ENCODE measurements around the gene PLS1. TPM values are rescaled to one million over a fixed set of nuclear protein-coding genes. Genes with fewer than 3 reads are reported as not detected.

The PLS1 gene
- total and polyA plus RNA-seq, 4 donors = 0.54 to 36.2 (median 1.0) TPM

DNA sequence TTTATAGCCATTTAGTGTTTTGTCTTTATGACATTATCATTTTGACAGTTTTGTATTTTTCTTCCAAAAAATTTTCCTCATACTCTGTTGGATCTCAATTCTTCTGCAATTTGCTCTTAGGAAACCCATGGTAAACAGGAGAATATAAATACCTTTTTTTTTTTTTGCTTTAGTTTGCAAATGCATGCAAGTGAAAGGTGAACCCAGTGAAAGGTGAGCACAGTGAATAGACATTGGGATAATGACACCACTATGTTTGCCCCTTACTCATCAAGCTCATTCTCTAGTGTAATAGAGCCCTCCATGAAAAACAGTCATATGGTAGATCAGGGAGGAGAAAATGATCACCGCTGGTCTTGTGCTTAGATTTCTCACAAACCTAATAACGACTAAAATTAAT, 68.6 kb downstream of the PLS1 start:
- Histone ChIP-seq H3K27me3 (ENCODE audit: control insufficient read depth in 1 of 2, insufficient read depth in 2 of 2, low read length in 1 of 2) (no peaks in the 10 kb centered on the region), H3K27ac (ENCODE audit: low read depth in 1 of 2, low read length in 2 of 2) (no peak overlapping the region), H3K4me3 (ENCODE audit: low read length in 2 of 2) (no peak overlapping the region), H3K9me3 (ENCODE audit: control insufficient read depth, low read length) (no peaks in the 10 kb centered on the region), H3K36me3 (ENCODE audit: control insufficient read depth in 1 of 2, insufficient read depth in 2 of 2, low read length in 1 of 2) (no peaks in the 10 kb centered on the region), H3K4me1 (ENCODE audit: control insufficient read depth in 1 of 2, insufficient read depth in 2 of 2, low read length in 2 of 2) (no peaks in the 10 kb centered on the region)
- ATAC-seq (ENCODE audit: low FRiP score) (no peak), DNase-seq (no peak)
- 76 to 90% methylated on average over 2 of the region's 2 CpGs for WGBS, 2 donors
- intact Hi-C loops (cut with DNase I) = no loop called here

- WGBS, 2 donors = 32 to 36% methylated on average over 1 of the region's 1 CpG
- DNase-seq (no peak), ATAC-seq (ENCODE audit: low FRiP score) (no peak)
- H3K4me1 ChIP-seq (ENCODE audit: control insufficient read depth in 1 of 2, insufficient read depth in 2 of 2, low read length in 2 of 2) = no peaks in the 10 kb centered on the region
- intact Hi-C loops (cut with DNase I) = no loop called here
- H3K9me3 ChIP-seq (ENCODE audit: control insufficient read depth, low read length) = no peaks in the 10 kb centered on the region
- H3K4me3 ChIP-seq (ENCODE audit: low read length in 2 of 2) = no peak overlapping the region
- no peaks in the 10 kb centered on the region for H3K36me3 ChIP-seq (ENCODE audit: control insufficient read depth in 1 of 2, insufficient read depth in 2 of 2, low read length in 1 of 2)
- H3K27ac ChIP-seq (ENCODE audit: low read depth in 1 of 2, low read length in 2 of 2) = no peak overlapping the region
- no peaks in the 10 kb centered on the region for H3K27me3 ChIP-seq (ENCODE audit: control insufficient read depth in 1 of 2, insufficient read depth in 2 of 2, low read length in 1 of 2)
These were observed 73.9 kb downstream of the PLS1 start for GRCh38 chr3:142670120-142670519.

DNA sequence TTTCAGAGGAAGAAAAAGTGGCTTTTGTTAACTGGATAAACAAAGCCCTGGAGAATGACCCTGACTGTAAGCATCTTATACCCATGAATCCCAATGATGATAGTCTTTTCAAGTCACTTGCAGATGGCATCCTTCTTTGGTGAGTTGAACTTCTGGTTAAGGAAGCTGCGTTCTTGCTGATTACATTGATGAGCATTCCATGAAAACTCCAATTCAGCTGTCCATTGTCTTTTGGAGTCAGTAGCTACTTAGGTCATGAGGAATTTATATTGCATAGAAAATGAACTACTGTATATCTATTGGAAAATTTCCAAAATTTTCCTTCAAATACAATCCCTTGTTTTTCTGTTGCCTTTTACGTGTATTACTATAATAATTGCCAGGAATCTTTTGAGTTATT, 80.0 kb downstream of the PLS1 start:
- Histone ChIP-seq H3K9me3 (ENCODE audit: control insufficient read depth, low read length) (no peaks in the 10 kb centered on the region), H3K36me3 (ENCODE audit: control insufficient read depth in 1 of 2, insufficient read depth in 2 of 2, low read length in 1 of 2) (no peaks in the 10 kb centered on the region), H3K4me3 (ENCODE audit: low read length in 2 of 2) (no peak overlapping the region), H3K4me1 (ENCODE audit: control insufficient read depth in 1 of 2, insufficient read depth in 2 of 2, low read length in 2 of 2) (no peaks in the 10 kb centered on the region), H3K27ac (ENCODE audit: low read depth in 1 of 2, low read length in 2 of 2) (no peak overlapping the region), H3K27me3 (ENCODE audit: control insufficient read depth in 1 of 2, insufficient read depth in 2 of 2, low read length in 1 of 2) (no peaks in the 10 kb centered on the region)
- intact Hi-C loops (cut with DNase I) = no loop called here
- ATAC-seq (ENCODE audit: low FRiP score) (no peak), DNase-seq (no peak)
- WGBS, 2 donors = 81 to 82% methylated on average over 2 of the region's 2 CpGs

- 73 to 83% methylated on average over 2 of the region's 2 CpGs for WGBS, 2 donors
- DNase-seq = no peak
- Histone ChIP-seq H3K4me1 (ENCODE audit: control insufficient read depth in 1 of 2, insufficient read depth in 2 of 2, low read length in 2 of 2) (no peaks in the 10 kb centered on the region), H3K36me3 (ENCODE audit: control insufficient read depth in 1 of 2, insufficient read depth in 2 of 2, low read length in 1 of 2) (no peaks in the 10 kb centered on the region), H3K27ac (ENCODE audit: low read depth in 1 of 2, low read length in 2 of 2) (no peak overlapping the region), H3K9me3 (ENCODE audit: control insufficient read depth, low read length) (no peaks in the 10 kb centered on the region), H3K4me3 (ENCODE audit: low read length in 2 of 2) (no peak overlapping the region), H3K27me3 (ENCODE audit: control insufficient read depth in 1 of 2, insufficient read depth in 2 of 2, low read length in 1 of 2) (no peaks in the 10 kb centered on the region)
- ATAC-seq (ENCODE audit: low FRiP score) = no peak
- intact Hi-C loops (cut with DNase I) = no loop called here
These were observed 84.5 kb downstream of the PLS1 start for GRCh38 chr3:142680710-142681109.

DNA sequence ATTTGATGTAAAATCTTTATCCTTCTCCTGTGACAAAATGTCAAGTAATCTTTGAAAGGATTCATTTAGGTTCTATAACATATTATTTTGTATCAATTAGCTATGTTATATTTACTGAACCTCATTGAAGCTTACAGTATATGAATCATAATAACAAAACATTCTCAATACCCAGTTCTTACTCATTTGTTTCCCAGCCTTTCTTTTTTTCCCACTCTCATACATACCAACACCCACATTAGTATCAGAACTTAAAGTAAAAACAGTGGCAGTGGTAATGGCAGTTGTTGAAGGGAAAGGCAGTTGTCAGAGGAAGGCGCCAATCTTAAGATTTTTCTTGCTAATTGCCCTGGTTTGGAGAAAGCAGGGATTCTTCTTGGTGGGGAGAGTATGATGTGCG, 94.4 kb downstream of the PLS1 start:
- Histone ChIP-seq H3K27ac (ENCODE audit: low read depth in 1 of 2, low read length in 2 of 2) (no peak overlapping the region), H3K4me1 (ENCODE audit: control insufficient read depth in 1 of 2, insufficient read depth in 2 of 2, low read length in 2 of 2) (no peaks in the 10 kb centered on the region), H3K9me3 (ENCODE audit: control insufficient read depth, low read length) (no peaks in the 10 kb centered on the region), H3K27me3 (ENCODE audit: control insufficient read depth in 1 of 2, insufficient read depth in 2 of 2, low read length in 1 of 2) (no peaks in the 10 kb centered on the region), H3K4me3 (ENCODE audit: low read length in 2 of 2) (no peak overlapping the region), H3K36me3 (ENCODE audit: control insufficient read depth in 1 of 2, insufficient read depth in 2 of 2, low read length in 1 of 2) (no peaks in the 10 kb centered on the region)
- intact Hi-C loops (cut with DNase I) = no loop called here
- ATAC-seq (ENCODE audit: low FRiP score) (no peak), DNase-seq (no peak)
- WGBS, 2 donors = 86 to 94% methylated on average over 2 of the region's 2 CpGs

DNA sequence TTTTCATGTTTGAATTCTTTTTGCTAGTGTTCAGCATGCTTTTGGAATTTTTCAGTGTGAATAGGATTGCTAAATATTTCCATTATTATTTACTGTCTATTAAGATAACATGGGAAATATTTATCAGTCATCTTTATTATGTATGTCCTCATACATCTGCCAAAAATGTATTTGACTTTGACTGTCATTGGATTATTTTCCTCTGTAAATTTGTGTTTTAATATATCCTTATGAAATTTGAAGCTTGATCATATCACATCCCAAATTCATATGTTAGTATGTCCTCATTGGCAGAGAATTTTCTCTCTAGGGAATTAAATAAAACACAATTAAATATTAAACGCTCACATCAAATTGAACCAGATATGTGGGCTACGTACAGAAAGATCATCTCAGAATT, 95.3 kb downstream of the PLS1 start:
- Histone ChIP-seq H3K4me1 (ENCODE audit: control insufficient read depth in 1 of 2, insufficient read depth in 2 of 2, low read length in 2 of 2) (no peaks in the 10 kb centered on the region), H3K9me3 (ENCODE audit: control insufficient read depth, low read length) (no peaks in the 10 kb centered on the region), H3K4me3 (ENCODE audit: low read length in 2 of 2) (no peak overlapping the region), H3K27ac (ENCODE audit: low read depth in 1 of 2, low read length in 2 of 2) (no peak overlapping the region), H3K27me3 (ENCODE audit: control insufficient read depth in 1 of 2, insufficient read depth in 2 of 2, low read length in 1 of 2) (no peaks in the 10 kb centered on the region), H3K36me3 (ENCODE audit: control insufficient read depth in 1 of 2, insufficient read depth in 2 of 2, low read length in 1 of 2) (no peaks in the 10 kb centered on the region)
- ATAC-seq (ENCODE audit: low FRiP score) (no peak), DNase-seq (no peak)
- WGBS, 2 donors = 67 to 80% methylated on average over 2 of the region's 2 CpGs
- intact Hi-C loops (cut with DNase I) = no loop called here

- intact Hi-C loops (cut with DNase I) = no loop called here
- Histone ChIP-seq H3K36me3 (ENCODE audit: control insufficient read depth in 1 of 2, insufficient read depth in 2 of 2, low read length in 1 of 2) (no peaks in the 10 kb centered on the region), H3K27me3 (ENCODE audit: control insufficient read depth in 1 of 2, insufficient read depth in 2 of 2, low read length in 1 of 2) (no peaks in the 10 kb centered on the region), H3K4me3 (ENCODE audit: low read length in 2 of 2) (no peak overlapping the region), H3K9me3 (ENCODE audit: control insufficient read depth, low read length) (no peaks in the 10 kb centered on the region), H3K4me1 (ENCODE audit: control insufficient read depth in 1 of 2, insufficient read depth in 2 of 2, low read length in 2 of 2) (no peaks in the 10 kb centered on the region), H3K27ac (ENCODE audit: low read depth in 1 of 2, low read length in 2 of 2) (no peak overlapping the region)
- WGBS, 2 donors = 87 to 89% methylated on average over 7 of the region's 7 CpGs
- ATAC-seq (ENCODE audit: low FRiP score) = no peak
- no peak for DNase-seq
These were observed 97.1 kb downstream of the PLS1 start for GRCh38 chr3:142693136-142693853.

DNA sequence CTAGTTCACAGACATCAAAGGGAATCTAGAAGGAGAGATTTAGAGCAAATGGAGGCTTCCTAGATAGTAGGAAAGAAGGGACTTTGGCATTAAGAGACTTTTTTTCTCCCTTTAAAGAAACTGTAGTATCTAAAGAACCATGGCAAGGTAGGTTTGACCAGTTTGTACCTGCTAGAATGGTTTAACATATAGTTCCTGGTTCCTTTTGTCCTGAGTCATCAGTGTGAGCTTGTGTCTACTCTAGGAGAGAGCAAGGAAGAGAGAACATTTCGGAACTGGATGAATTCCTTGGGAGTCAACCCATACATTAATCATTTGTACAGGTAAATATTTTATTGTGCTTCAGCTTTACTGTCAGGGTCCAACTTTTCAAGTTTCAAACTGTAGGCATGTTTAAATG, 98.0 kb downstream of the PLS1 start:
- H3K27me3 ChIP-seq (ENCODE audit: control insufficient read depth in 1 of 2, insufficient read depth in 2 of 2, low read length in 1 of 2) = no peaks in the 10 kb centered on the region
- no peaks in the 10 kb centered on the region for H3K9me3 ChIP-seq (ENCODE audit: control insufficient read depth, low read length)
- intact Hi-C loops (cut with DNase I) = no loop called here
- H3K27ac ChIP-seq (ENCODE audit: low read depth in 1 of 2, low read length in 2 of 2) = no peak overlapping the region
- no peaks in the 10 kb centered on the region for H3K36me3 ChIP-seq (ENCODE audit: control insufficient read depth in 1 of 2, insufficient read depth in 2 of 2, low read length in 1 of 2)
- 89 to 92% methylated on average over 1 of the region's 1 CpG for whole genome bisulfite sequencing, 2 donors
- no peaks in the 10 kb centered on the region for H3K4me1 ChIP-seq (ENCODE audit: control insufficient read depth in 1 of 2, insufficient read depth in 2 of 2, low read length in 2 of 2)
- DNase-seq (no peak), ATAC-seq (ENCODE audit: low FRiP score) (no peak)
- H3K4me3 ChIP-seq (ENCODE audit: low read length in 2 of 2) = no peak overlapping the region

GRCh38 chr3:142705198-142705597, 109.0 kb downstream of the PLS1 start:
- Histone ChIP-seq H3K27me3 (ENCODE audit: control insufficient read depth in 1 of 2, insufficient read depth in 2 of 2, low read length in 1 of 2) (no peaks in the 10 kb centered on the region), H3K4me3 (ENCODE audit: low read length in 2 of 2) (no peak overlapping the region), H3K36me3 (ENCODE audit: control insufficient read depth in 1 of 2, insufficient read depth in 2 of 2, low read length in 1 of 2) (no peaks in the 10 kb centered on the region), H3K9me3 (ENCODE audit: control insufficient read depth, low read length) (no peaks in the 10 kb centered on the region), H3K4me1 (ENCODE audit: control insufficient read depth in 1 of 2, insufficient read depth in 2 of 2, low read length in 2 of 2) (no peaks in the 10 kb centered on the region), H3K27ac (ENCODE audit: low read depth in 1 of 2, low read length in 2 of 2) (no peak overlapping the region)
- DNase-seq (no peak), ATAC-seq (ENCODE audit: low FRiP score) (no peak)
- WGBS, 2 donors = 45 to 52% methylated on average over 2 of the region's 2 CpGs
- intact Hi-C loops (cut with DNase I) = no loop called here
